Measurements from ENCODE around the gene H3-3A. TPM values are rescaled to one million over a fixed set of nuclear protein-coding genes. Genes with fewer than 3 reads are reported as not detected.

The H3-3A gene
- total and polyA plus RNA-seq, 12 donors = 216 to 772 (median 421) TPM

- no peaks in the 10 kb centered on the region for H3K9me3 ChIP-seq (replicated peaks in 1 of 3)
- H3K4me3 ChIP-seq = no peak overlapping the region
- no peak for DNase-seq
- no peaks in the 10 kb centered on the region for H3K36me3 ChIP-seq (replicated peaks in 1 of 2)
- peaks cover 4 to 12% of the 10 kb centered on the region in 2 donors for H3K4me1 ChIP-seq (replicated peaks in 1 of 2)
- no peak overlapping the region for H3K27ac ChIP-seq
- WGBS, 4 donors = 83 to 92% (median 88%) methylated on average over 6 of the region's 6 CpGs
- TF ChIP-seq POLR2A (IDR thresholded peaks at IDR 0.05) = no peak
- TF ChIP-seq, protein P1, sequence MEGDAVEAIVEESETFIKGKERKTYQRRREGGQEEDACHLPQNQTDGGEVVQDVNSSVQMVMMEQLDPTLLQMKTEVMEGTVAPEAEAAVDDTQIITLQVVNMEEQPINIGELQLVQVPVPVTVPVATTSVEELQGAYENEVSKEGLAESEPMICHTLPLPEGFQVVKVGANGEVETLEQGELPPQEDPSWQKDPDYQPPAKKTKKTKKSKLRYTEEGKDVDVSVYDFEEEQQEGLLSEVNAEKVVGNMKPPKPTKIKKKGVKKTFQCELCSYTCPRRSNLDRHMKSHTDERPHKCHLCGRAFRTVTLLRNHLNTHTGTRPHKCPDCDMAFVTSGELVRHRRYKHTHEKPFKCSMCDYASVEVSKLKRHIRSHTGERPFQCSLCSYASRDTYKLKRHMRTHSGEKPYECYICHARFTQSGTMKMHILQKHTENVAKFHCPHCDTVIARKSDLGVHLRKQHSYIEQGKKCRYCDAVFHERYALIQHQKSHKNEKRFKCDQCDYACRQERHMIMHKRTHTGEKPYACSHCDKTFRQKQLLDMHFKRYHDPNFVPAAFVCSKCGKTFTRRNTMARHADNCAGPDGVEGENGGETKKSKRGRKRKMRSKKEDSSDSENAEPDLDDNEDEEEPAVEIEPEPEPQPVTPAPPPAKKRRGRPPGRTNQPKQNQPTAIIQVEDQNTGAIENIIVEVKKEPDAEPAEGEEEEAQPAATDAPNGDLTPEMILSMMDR (IDR thresholded peaks at IDR 0.05) = no peak
- H3K27me3 ChIP-seq = no peaks in the 10 kb centered on the region
- intact Hi-C loops (cut with DNase I) = loop anchor here in 1 of 2 donors (5.0 kb wide), 1 partner anchor 52 kb away; no protein-coding TSS in a partner anchor
Measured at GRCh38 chr1:226119169-226119568, 56.7 kb downstream of the H3-3A start.

DNA sequence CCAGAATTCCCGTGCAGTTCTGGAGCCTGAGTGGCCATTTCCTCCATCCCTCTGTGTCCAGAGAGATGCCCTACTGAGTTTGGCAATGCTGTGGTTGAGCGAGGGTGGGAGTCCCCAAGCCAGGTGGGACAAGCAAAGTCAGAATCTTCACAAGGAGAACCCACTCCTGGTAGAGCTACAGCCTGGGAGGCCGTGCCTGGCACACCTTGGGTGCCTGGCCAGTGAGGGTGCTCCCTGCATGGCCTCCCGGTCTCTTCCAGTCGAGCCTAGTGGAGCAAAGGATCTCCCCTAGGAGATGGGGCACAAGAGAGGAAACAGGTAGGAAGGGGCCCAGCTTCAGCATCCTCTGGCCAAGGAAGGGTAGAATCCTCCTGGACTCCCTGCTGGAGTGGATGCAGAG is 57.9 kb downstream of the H3-3A start:
- WGBS, 4 donors = 80 to 89% (median 86%) methylated on average over 5 of the region's 5 CpGs
- Histone ChIP-seq H3K36me3 (replicated peaks in 1 of 2) (no peaks in the 10 kb centered on the region), H3K4me1 (replicated peaks in 1 of 2) (peaks cover 4 to 12% of the 10 kb centered on the region in 2 donors), H3K4me3 (no peak overlapping the region), H3K9me3 (replicated peaks in 1 of 3) (no peaks in the 10 kb centered on the region), H3K27me3 (no peaks in the 10 kb centered on the region), H3K27ac (no peak overlapping the region)
- TF ChIP-seq, protein P1 (IDR thresholded peaks at IDR 0.05) = no peak
- no peak for TF ChIP-seq POLR2A (IDR thresholded peaks at IDR 0.05)
- intact Hi-C loops (cut with DNase I) = loop anchor here (2.0 to 5.0 kb wide), 2 partner anchors 56 to 77 kb away; no protein-coding TSS in a partner anchor
- DNase-seq = no peak

DNA sequence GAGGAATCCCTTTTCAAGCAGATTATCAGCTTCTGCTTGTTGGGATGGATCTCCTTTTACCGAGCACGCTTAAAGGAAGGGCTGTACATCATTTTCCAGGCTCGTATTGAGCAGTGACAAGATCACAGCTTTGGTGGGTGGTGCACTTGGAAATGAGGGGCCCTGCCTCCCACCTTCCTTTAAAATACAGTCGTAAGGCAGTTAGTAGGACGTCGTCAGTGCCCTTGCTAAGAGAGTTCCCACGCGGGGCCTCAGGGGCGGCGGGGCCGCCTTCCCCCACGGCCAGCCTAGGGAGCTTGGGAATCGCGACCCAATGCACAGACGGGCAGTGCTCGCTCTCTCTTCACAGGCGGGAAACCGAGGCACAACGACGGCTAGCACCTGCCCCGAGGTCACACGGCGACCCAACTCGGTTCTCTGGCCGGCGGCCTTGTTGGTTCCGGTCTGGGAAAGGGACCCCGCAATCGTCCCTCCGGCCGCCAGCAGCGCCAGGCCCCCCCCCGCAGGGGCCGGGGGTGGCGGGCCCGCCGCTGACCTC is 58.6 kb downstream of the H3-3A start:
- DNase-seq = no peak
- WGBS, 4 donors = 13 to 58% (median 18%) methylated on average over 4 to 37 of the region's 37 CpGs
- Histone ChIP-seq H3K27me3 (peaks cover 7% of the 10 kb centered on the region), H3K36me3 (replicated peaks in 1 of 2) (no peaks in the 10 kb centered on the region), H3K27ac (no peak overlapping the region), H3K9me3 (replicated peaks in 1 of 3) (no peaks in the 10 kb centered on the region), H3K4me3 (peak overlapping the region in 1 of 4 donors; percentile 88), H3K4me1 (replicated peaks in 1 of 2) (peaks cover 4 to 12% of the 10 kb centered on the region in 2 donors)
- intact Hi-C loops (cut with DNase I) = loop anchor here (2.0 to 5.0 kb wide), 2 partner anchors 56 to 76 kb away; no protein-coding TSS in a partner anchor
- TF ChIP-seq, protein P1 (IDR thresholded peaks at IDR 0.05) = no peak
- no peak for TF ChIP-seq POLR2A (IDR thresholded peaks at IDR 0.05)

Other genes with a start within 250 kb of the H3-3A start
- 10 to 100 TPM; 13.9 to 80.4 (median 56.4) TPM for gene TMEM63A, start 180.3 kb upstream of the H3-3A start, total RNA-seq
- 10 to 100 TPM; 20.8 to 96.9 (median 48.1) TPM for gene TMEM63A, start 180.3 kb upstream of the H3-3A start, polyA plus RNA-seq
- 1 to 10 TPM in 2 of 9 donors, under 1 TPM in 3, not detected in 4; 0.47 to 1.5 (median 0.67) TPM for gene LEFTY1, start 173.6 kb upstream of the H3-3A start, total RNA-seq
- gene LEFTY1, start 173.6 kb upstream of the H3-3A start, polyA plus RNA-seq = under 1 TPM in 2 of 3 donors, not detected in 1; 0.15 to 0.27 TPM
- 100 to 1,000 TPM in 2 of 9 donors, 10 to 100 TPM in 7; 76.0 to 135 (median 83.0) TPM for gene PYCR2, start 138.5 kb upstream of the H3-3A start, total RNA-seq
- gene PYCR2, start 138.5 kb upstream of the H3-3A start, polyA plus RNA-seq = 100 to 1,000 TPM in 1 of 3 donors, 10 to 100 TPM in 2; 82.5 to 122 (median 85.3) TPM
- 1 to 10 TPM in 3 of 9 donors, under 1 TPM in 5, not detected in 1; 0.38 to 3.4 (median 0.87) TPM for gene LEFTY2, start 121.5 kb upstream of the H3-3A start, total RNA-seq
- under 1 TPM; 0.16 to 0.57 (median 0.54) TPM for gene LEFTY2, start 121.5 kb upstream of the H3-3A start, polyA plus RNA-seq
- gene SDE2, start 63.4 kb upstream of the H3-3A start, total RNA-seq = 10 to 100 TPM; 11.4 to 32.9 (median 18.7) TPM
- 10 to 100 TPM in 1 of 3 donors, 1 to 10 TPM in 2; 4.3 to 20.7 (median 4.9) TPM for gene SDE2, start 63.4 kb upstream of the H3-3A start, polyA plus RNA-seq
- 10 to 100 TPM; 25.0 to 44.1 (median 34.5) TPM for gene ACBD3, start 124.0 kb downstream of the H3-3A start, total RNA-seq
- gene ACBD3, start 124.0 kb downstream of the H3-3A start, polyA plus RNA-seq = 10 to 100 TPM in 2 of 3 donors, 1 to 10 TPM in 1; 5.4 to 49.1 (median 11.3) TPM
- gene MIXL1, start 160.9 kb downstream of the H3-3A start, total RNA-seq = under 1 TPM in 1 of 9 donors, not detected in 8; 0.06 TPM
- gene MIXL1, start 160.9 kb downstream of the H3-3A start, polyA plus RNA-seq = under 1 TPM in 1 of 3 donors, not detected in 2; 0.27 TPM
- 1 to 10 TPM in 7 of 9 donors, under 1 TPM in 2; 0.97 to 5.7 (median 2.3) TPM for gene LIN9, start 246.4 kb downstream of the H3-3A start, total RNA-seq
- 1 to 10 TPM; 1.2 to 2.3 (median 1.9) TPM for gene LIN9, start 246.4 kb downstream of the H3-3A start, polyA plus RNA-seq